HCT116 (cell line): ENCODE measurements around the gene APOL4. TPM values are rescaled to one million over a fixed set of nuclear protein-coding genes. Genes with fewer than 3 reads are reported as not detected.

Experiments
- ATAC-seq: fragments of 200-7000 bp; cut with Tn5 transposase; 2 replicates; pipeline ENCODE4 v1.9.1; 2020; ENCODE audit warnings: mild to moderate bottlenecking, moderate library complexity
- BruUV-seq: library from RNA; stranded (reverse); fragments of 400-500 nt; replicated peaks from 2 replicates; lab custom pipeline; 2021; lab: Mats Ljungman, UMichigan
- CTCF ChIA-PET: fragments of 300-600 bp; sonication (Branson Sonifier 250); formaldehyde crosslinking; loops from one replicate; lab custom pipeline; 2021; ENCODE audit warnings: antibody characterized with exemption; lab: Charles Lee
- POLR2A ChIA-PET: fragments of 300-600, 350-600 bp; sonication (Branson Sonifier 250); formaldehyde crosslinking; loops from one replicate; lab custom pipeline; 2021; ENCODE audit warnings: antibody characterized with exemption; lab: Charles Lee
- RAD21 ChIA-PET, 2 experiments: fragments of 300-600 bp; sonication (Branson Sonifier 250); formaldehyde crosslinking; loops; one replicate each; lab custom pipeline; 2023; ENCODE audit warnings: low total read pairs in 2 of 2; ENCODE audit not compliant: uncharacterized antibody in 2 of 2, unreplicated experiment in 2 of 2, low non-redundant PET in 1 of 2; lab: Charles Lee
- DNase-seq: peaks from one replicate; pipeline ENCODE4 v3.0.0-alpha.2; 2010; ENCODE audit warnings: low read depth, low spot score
- H2AFZ ChIP-seq: fragments of 200-600 bp; shearing (Covaris generic), sonication (generic); 2 replicates; pipeline ENCODE4 v1.6.1; 2017; ENCODE audit warnings: low read depth, mixed run types, mixed read lengths, antibody characterized with exemption, low read length; ENCODE audit not compliant: poor library complexity, severe bottlenecking
- H3K27ac ChIP-seq: 2 replicates; pipeline ENCODE4 v1.5.1; 2012; ENCODE audit warnings: low read depth, low read length
- H3K27me3 ChIP-seq: fragments of 200-600 bp; sonication (generic); 2 replicates; pipeline ENCODE4 v1.6.1; 2016; ENCODE audit warnings: mixed run types, low read length, mixed read lengths; ENCODE audit not compliant: insufficient read depth
- H3K36me3 ChIP-seq, 2 experiments: fragments of 200-500 bp in 1 of 2; fragments of 200-600 bp in 1 of 2; sonication (Bioruptor generic) in 1 of 2; sonication (generic) in 1 of 2; 2 replicates each; pipeline versions ENCODE4 v1.5.1 to v1.6.1; 2014 to 2016; ENCODE audit warnings: low read length in 2 of 2, inconsistent platforms in 1 of 2, mixed read lengths in 1 of 2, mixed run types in 1 of 2; ENCODE audit not compliant: insufficient read depth in 2 of 2, control insufficient read depth in 1 of 2
- H3K4me1 ChIP-seq, 2 experiments: fragments of 200-600 bp in 1 of 2; sonication (generic) in 1 of 2; 2 replicates each; pipeline versions ENCODE4 v1.5.1 to v1.6.1; 2012 to 2017; ENCODE audit warnings: low read length in 2 of 2, inconsistent platforms in 1 of 2, mild to moderate bottlenecking in 1 of 2, mixed read lengths in 1 of 2, mixed run types in 1 of 2, moderate library complexity in 1 of 2; ENCODE audit not compliant: insufficient read depth in 2 of 2, control insufficient read depth in 1 of 2
- H3K4me2 ChIP-seq: fragments of 200-600 bp; sonication (generic); 2 replicates; pipeline ENCODE4 v1.6.1; 2017; ENCODE audit warnings: mixed run types, low read length, mixed read lengths
- H3K4me3 ChIP-seq, 2 experiments: fragments of 200-600 bp in 1 of 2; sonication (generic) in 1 of 2; replicated peaks in 1 of 2; 2 replicates each; pipeline ENCODE4 v1.5.1; 2011 to 2016; ENCODE audit warnings: low read length in 2 of 2, control low read depth in 1 of 2, low read depth in 1 of 2, mild to moderate bottlenecking in 1 of 2, mixed read lengths in 1 of 2, mixed run types in 1 of 2
- H3K79me2 ChIP-seq: fragments of 200-600 bp; sonication (generic); 2 replicates; pipeline ENCODE4 v1.6.1; 2017; ENCODE audit warnings: mild to moderate bottlenecking, mixed run types, low read length, moderate library complexity, mixed read lengths; ENCODE audit not compliant: insufficient read depth
- H3K9ac ChIP-seq: fragments of 200-600 bp; sonication (generic); 2 replicates; pipeline ENCODE4 v1.6.1; 2016; ENCODE audit warnings: low read length, mixed read lengths
- H3K9me2 ChIP-seq: fragments of 200-600 bp; sonication (generic), shearing (Covaris generic); 2 replicates; pipeline ENCODE4 v1.6.1; 2017; ENCODE audit warnings: mixed run types, mild to moderate bottlenecking, moderate library complexity; ENCODE audit not compliant: insufficient read depth
- H3K9me3 ChIP-seq, 2 experiments: fragments of 200-500 bp in 1 of 2; fragments of 200-600 bp in 1 of 2; sonication (Bioruptor generic) in 1 of 2; sonication (generic) in 1 of 2; 2 replicates each; pipeline ENCODE4 v1.6.1; 2014 to 2017; ENCODE audit warnings: low read length in 2 of 2, mixed read lengths in 2 of 2, inconsistent platforms in 1 of 2, low read depth in 1 of 2, mild to moderate bottlenecking in 1 of 2, mixed run types in 1 of 2, moderate library complexity in 1 of 2; ENCODE audit not compliant: control insufficient read depth in 1 of 2, insufficient read depth in 1 of 2
- H4K20me1 ChIP-seq: fragments of 200-600 bp; sonication (generic), shearing (Covaris generic); 2 replicates; pipeline ENCODE4 v1.6.1; 2017; ENCODE audit warnings: mixed run types, mild to moderate bottlenecking, moderate library complexity; ENCODE audit not compliant: insufficient read depth
- EZH2phosphoT487 ChIP-seq: fragments of 200-600 bp; IDR thresholded peaks from 2 replicates; pipeline ENCODE4 v1.6.1; 2018; ENCODE audit warnings: antibody characterized with exemption, borderline replicate concordance
- FOSL1 ChIP-seq: IDR thresholded peaks from 2 replicates; pipeline ENCODE4 v1.6.1; 2012; ENCODE audit warnings: low read depth
- TCF7L2 ChIP-seq: IDR thresholded peaks from 2 replicates; pipeline ENCODE4 v1.7.0; 2011; ENCODE audit warnings: borderline replicate concordance, inconsistent platforms; ENCODE audit not compliant: insufficient read depth, insufficient read length; ENCODE audit errors: extremely low read depth
- intact Hi-C: fragments of 100-400 bp; cut with micrococcal nuclease; formaldehyde crosslinking; loops from 2 replicates; pipeline ENCODE4 v1.10.0; 2022
- total RNA-seq: library from RNA; stranded (reverse); gene quantifications from one replicate; pipeline ENCODE4 v1.2.1, GENCODE V29; 2021; ENCODE audit not compliant: unreplicated experiment
- TF ChIP-seq, protein P1 (sequence below): IDR thresholded peaks from 2 replicates; pipeline ENCODE4 v1.6.1; 2012; ENCODE audit warnings: low read depth

Gene APOL4
- total RNA-seq, 1 experiment from 2014 or later = not detected

DNA sequence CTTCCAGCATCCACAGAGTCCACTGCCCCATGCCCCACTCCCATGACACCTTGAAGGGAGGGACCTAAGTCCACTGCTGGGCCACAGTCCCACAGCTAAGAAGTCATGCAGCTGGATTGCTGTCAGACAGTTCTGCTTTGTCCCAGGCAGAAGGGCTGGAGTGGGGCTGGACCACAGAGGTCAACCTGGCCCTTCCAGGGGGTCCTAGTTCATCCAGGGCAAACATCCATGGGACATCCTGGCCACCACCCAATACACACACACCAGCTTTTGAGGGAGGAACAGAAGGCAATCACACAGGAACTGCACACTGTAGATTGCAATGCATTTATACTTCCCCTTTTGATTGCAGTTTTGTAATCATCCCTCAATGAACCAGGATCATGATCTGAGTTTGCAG is 11.3 kb upstream of the APOL4 start:
- Histone ChIP-seq H3K9me3 (no peaks in the 10 kb centered on the region), H3K36me3 (no peaks in the 10 kb centered on the region), H3K79me2 (no peaks in the 10 kb centered on the region), H3K27ac (no peak overlapping the region), H3K4me1 (no peaks in the 10 kb centered on the region), H4K20me1 (no peaks in the 10 kb centered on the region), H3K9ac (no peak overlapping the region), H3K4me3 (no peak overlapping the region), H2AFZ (no peak overlapping the region), H3K27me3 (peaks cover 29% of the 10 kb centered on the region), H3K9me2 (no peaks in the 10 kb centered on the region), H3K4me2 (no peak overlapping the region)
- CTCF ChIA-PET = no interaction called here
- no peak for DNase-seq
- intact Hi-C loops = no loop called here
- RAD21 ChIA-PET = no interaction called here
- POLR2A ChIA-PET = no interaction called here
- no peak for ATAC-seq
- TF ChIP-seq EZH2phosphoT487 = no peak
- no TSS peak for BruUV-seq

DNA sequence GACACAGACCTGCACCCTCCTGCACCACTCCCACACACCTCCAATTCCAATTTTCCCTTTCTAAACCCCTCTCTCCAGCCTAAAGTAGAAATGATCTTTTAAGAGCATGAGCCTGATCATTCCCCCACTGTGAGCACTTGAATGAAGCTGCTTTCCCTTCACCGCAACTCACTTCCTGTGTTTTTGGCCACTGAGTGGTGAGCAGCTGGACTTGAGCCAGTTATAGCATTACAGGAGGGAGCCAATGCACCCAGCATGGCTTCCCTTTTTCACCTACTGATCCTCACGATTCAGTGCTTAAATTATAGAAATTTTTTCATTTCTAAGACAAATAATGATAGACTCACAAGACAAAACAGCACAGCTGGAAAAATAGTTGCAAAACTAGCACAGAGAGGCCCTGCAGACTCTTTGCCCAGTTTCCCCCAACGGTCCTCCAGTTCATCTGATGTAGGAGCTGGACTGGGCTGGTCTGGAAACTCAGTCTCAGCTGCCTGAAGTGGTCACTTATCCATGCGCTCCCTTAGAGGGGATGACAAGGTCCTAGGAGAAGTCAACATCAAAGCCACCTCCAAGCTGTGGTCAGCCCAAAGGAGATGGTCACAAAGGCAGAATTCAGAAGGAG is 9.7 kb upstream of the APOL4 start:
- ChIA-PET CTCF (no interaction called here), POLR2A (no interaction called here), RAD21 (interaction anchor here in 1 of 2 experiments (0.6 kb wide), 1 partner anchor 574 kb away, joined by 4 read pairs; no protein-coding TSS in a partner anchor)
- no peak for ATAC-seq
- Histone ChIP-seq H3K79me2 (no peaks in the 10 kb centered on the region), H3K27me3 (peaks cover 16% of the 10 kb centered on the region), H3K36me3 (no peaks in the 10 kb centered on the region), H2AFZ (no peak overlapping the region), H3K9me3 (no peaks in the 10 kb centered on the region), H3K9me2 (no peaks in the 10 kb centered on the region), H3K4me1 (no peaks in the 10 kb centered on the region), H4K20me1 (no peaks in the 10 kb centered on the region), H3K4me2 (no peak overlapping the region), H3K9ac (no peak overlapping the region), H3K27ac (no peak overlapping the region), H3K4me3 (no peak overlapping the region)
- TF ChIP-seq FOSL1 = no peak
- TF ChIP-seq, protein P1, sequence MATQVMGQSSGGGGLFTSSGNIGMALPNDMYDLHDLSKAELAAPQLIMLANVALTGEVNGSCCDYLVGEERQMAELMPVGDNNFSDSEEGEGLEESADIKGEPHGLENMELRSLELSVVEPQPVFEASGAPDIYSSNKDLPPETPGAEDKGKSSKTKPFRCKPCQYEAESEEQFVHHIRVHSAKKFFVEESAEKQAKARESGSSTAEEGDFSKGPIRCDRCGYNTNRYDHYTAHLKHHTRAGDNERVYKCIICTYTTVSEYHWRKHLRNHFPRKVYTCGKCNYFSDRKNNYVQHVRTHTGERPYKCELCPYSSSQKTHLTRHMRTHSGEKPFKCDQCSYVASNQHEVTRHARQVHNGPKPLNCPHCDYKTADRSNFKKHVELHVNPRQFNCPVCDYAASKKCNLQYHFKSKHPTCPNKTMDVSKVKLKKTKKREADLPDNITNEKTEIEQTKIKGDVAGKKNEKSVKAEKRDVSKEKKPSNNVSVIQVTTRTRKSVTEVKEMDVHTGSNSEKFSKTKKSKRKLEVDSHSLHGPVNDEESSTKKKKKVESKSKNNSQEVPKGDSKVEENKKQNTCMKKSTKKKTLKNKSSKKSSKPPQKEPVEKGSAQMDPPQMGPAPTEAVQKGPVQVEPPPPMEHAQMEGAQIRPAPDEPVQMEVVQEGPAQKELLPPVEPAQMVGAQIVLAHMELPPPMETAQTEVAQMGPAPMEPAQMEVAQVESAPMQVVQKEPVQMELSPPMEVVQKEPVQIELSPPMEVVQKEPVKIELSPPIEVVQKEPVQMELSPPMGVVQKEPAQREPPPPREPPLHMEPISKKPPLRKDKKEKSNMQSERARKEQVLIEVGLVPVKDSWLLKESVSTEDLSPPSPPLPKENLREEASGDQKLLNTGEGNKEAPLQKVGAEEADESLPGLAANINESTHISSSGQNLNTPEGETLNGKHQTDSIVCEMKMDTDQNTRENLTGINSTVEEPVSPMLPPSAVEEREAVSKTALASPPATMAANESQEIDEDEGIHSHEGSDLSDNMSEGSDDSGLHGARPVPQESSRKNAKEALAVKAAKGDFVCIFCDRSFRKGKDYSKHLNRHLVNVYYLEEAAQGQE = no peak
- no peak for TF ChIP-seq TCF7L2
- TF ChIP-seq EZH2phosphoT487 = no peak
- no peak for DNase-seq
- intact Hi-C loops = no loop called here
- BruUV-seq = no TSS peak
